Raji (cell line): ENCODE data around the gene GDI2.

Experiments
- POLR2A ChIP-seq: IDR thresholded peaks from 2 replicates; pipeline ENCODE4 v1.6.1; 2011; ENCODE audit warnings: low read depth, low read length, control low read depth; ENCODE audit not compliant: insufficient read depth

Gene GDI2

DNA sequence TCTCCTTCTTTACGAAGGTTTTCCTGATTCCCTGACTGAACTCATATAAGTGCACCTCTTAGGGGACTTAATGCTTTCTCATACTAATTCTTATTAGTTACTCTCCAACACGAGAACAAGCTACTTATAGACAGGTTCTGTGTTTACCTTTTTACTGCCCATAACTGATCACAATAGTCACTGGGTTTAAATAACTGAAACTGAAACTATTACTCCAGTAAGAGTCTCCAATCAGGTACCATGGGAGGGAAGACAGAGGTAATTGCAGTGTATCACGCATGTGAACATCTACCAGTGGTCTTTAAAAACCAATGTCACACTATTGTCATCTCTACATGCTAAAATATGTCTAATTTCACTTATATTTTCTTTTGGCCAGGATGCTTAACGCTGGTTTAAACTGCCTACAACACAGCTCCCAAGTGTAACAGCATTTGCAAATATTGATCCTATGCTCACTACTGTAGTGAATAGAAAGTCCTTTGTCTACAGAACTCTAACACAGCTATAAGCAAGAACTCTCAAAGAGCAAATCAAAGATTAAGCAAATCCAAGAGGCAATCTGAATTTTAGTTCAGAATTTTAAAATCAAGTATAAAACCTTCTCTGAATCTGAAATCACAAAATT is 3.6 kb downstream of the GDI2 start:
- TF ChIP-seq POLR2A, result no peak

GRCh38 chr10:5806745-5807144 is 6.5 kb downstream of the GDI2 start:
- TF ChIP-seq POLR2A, result no peak

DNA sequence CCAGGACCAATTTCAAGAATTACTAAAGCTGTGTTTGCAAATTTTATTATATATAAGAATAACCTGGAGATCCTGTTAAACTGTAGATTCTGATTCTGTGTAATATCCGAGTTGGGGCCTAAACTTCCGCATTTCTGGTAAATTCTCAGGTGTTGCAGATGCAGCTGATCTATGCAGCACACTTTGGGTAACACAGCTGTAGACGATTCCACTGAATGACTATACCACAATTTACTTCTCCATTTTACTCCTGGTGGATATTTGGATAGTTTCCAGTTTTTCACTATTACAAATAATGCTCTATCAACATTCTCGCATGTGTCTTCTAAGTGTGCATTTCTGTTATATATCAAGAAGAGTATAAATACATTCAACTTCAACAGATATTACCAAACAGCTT is 7.5 kb downstream of the GDI2 start:
- no peak for TF ChIP-seq POLR2A

- no peak for TF ChIP-seq POLR2A
Observed at GRCh38 chr10:5805260-5805659, 8.0 kb downstream of the GDI2 start.

GRCh38 chr10:5804386-5804785 is 8.8 kb downstream of the GDI2 start:
- TF ChIP-seq POLR2A, result no peak

DNA sequence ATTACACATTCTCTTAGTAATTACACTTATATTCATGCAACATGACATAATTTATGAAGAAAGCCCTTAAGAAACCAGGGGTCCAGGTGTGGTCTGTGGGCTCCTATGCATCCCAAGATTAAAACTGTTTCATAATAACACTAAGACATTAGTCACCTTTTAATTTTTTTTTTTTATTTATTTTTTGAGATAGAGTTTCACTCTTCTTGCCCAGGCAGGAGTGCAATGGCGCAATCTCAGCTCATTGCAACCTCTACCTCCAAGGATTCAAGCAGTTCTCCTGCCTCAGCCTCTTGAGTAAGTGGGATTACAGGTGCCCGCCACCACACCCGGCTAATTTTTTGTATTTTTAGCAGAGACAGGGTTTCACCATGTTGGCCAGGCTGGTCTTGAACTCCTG is 12.5 kb downstream of the GDI2 start:
- no peak for TF ChIP-seq POLR2A

DNA sequence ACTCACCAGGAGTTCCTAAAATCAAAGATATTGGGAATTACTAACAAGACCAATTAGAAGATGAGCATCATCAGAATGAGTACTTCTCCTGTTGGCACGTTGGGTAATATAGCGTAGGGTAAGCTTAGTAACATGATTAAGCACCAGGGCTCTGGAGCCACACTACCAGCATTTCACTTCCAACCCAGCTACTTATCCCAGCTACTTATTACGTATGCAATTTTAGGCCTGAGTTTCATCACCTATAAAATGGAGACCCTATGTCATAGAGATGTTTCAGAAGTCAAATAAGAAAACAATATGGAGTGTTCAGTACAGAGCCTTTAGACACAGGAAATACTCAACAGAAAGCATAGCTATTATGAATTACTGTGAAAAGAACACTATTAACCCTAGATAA is 19.0 kb downstream of the GDI2 start:
- no peak for TF ChIP-seq POLR2A

- TF ChIP-seq POLR2A, result no peak
Observed at GRCh38 chr10:5789626-5790025, 23.6 kb downstream of the GDI2 start.

GRCh38 chr10:5788969-5789368 is 24.3 kb downstream of the GDI2 start:
- TF ChIP-seq POLR2A, result no peak

- TF ChIP-seq POLR2A, result no peak
Observed at GRCh38 chr10:5783300-5783699, 29.9 kb downstream of the GDI2 start.

GRCh38 chr10:5782174-5782573 is 31.1 kb downstream of the GDI2 start:
- TF ChIP-seq POLR2A, result no peak

DNA sequence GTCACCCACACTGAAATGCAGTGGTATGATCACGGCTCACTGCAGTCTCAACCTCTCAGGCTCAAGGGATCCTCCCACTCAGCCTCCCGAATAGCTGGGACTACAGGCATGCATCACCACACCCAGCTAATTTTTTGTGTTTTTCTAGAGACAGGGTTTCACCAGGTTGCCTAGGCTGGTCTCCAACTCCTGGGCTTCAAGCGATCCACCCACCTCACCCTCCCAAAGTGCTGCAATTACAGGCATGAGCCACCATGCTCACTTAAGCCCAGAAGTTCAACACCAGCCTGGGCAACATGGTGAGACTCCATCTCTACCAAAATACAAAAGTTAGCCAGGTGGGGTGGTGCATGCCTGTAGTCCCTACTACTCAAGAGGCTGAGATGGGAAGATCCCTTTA is 33.5 kb downstream of the GDI2 start:
- no peak for TF ChIP-seq POLR2A

GRCh38 chr10:5776881-5777197 is 36.4 kb downstream of the GDI2 start:
- no peak for TF ChIP-seq POLR2A

DNA sequence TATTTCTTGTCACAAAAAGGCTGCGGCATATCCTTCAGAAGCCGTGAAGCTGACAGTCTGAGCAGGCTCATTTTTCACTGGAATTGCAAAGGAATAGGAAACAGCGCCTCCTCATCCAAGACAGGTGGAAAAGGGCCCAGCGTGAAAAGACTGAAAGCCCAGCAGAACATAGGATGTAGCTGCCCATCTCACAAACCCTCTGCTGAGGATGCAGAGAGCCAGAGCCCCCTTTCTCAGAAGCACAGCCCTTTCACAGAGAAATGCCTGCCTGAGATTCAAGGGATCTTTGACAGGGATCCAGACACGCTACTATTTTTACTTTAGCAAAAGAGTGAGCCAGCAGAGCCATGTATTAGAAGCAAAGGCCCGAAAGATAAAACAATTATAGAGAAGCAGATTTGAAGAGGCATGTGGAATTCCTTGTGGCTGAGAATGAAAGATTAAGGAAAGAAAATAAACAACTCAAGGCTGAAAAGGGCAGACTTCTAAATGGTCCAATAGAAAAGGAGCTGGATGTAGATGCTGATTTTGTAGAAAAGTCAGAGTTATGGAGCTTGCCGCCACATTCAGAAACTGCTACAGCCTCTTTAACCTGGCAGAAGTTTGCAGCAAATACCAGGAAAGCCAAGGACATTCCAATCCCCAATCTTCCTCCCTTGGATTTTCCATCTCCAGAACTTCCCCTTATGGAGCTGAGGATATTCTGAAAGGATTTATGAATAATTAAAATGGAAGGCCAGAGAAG is 36.9 kb downstream of the GDI2 start:
- TF ChIP-seq POLR2A, result no peak

DNA sequence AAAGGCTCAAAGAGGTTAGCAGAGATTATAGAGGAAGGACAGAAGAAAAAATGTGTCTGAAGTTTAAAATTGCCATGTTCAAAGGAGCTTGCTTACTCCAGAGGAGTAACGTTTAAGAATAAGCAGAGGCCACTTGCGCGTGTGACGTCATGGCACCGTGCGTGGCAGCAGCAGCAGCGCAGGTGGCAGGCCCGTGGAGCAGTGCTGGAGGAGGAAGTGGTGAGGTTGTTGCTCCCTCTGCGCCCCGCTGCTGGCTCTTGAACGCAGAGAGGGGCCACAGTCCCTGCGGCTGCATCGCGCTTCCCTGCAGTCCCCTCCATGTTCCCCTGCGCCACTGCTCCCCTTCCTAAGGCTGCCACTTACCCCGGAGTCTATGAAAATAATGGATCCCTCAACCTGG is 37.5 kb downstream of the GDI2 start:
- no peak for TF ChIP-seq POLR2A

- TF ChIP-seq POLR2A, result no peak
Observed at GRCh38 chr10:5774987-5775620, 38.1 kb downstream of the GDI2 start.
